Bronchial epithelial cell (primary cell): ENCODE results near the gene MMS22L. TPM values are rescaled to one million over a fixed set of nuclear protein-coding genes. Genes with fewer than 3 reads are reported as not detected.
A peak's percentile ranks its signal among the peaks of the same experiment; 100 is the strongest.

Source experiments
- DNase-seq: peaks from one replicate; pipeline ENCODE4 v3.0.0-alpha.2; 2010; ENCODE audit warnings: low read depth
- FAIRE-seq: peaks from 2 replicates; lab custom pipeline; 2011; peaks lifted over from hg19 to GRCh38; lab: Jason Lieb, UNC
- H3K27me3 ChIP-seq: 2 replicates; pipeline ENCODE4 v1.5.1; 2011; ENCODE audit warnings: low read length; ENCODE audit not compliant: control insufficient read depth, insufficient read depth
- H3K36me3 ChIP-seq: 2 replicates; pipeline ENCODE4 v1.5.1; 2011; ENCODE audit warnings: low read length; ENCODE audit not compliant: control insufficient read depth, insufficient read depth
- H3K4me3 ChIP-seq: 2 replicates; pipeline ENCODE4 v1.5.1; 2011; ENCODE audit warnings: mild to moderate bottlenecking, low read depth, low read length, control low read depth
- CTCF ChIP-seq: IDR thresholded peaks from 2 replicates; pipeline ENCODE4 v1.5.1; 2011; ENCODE audit warnings: mild to moderate bottlenecking, moderate library complexity, low read length, control low read depth, inconsistent platforms; ENCODE audit not compliant: insufficient read depth, severe bottlenecking
- total RNA-seq: library from RNA; depleted of rRNA; stranded (reverse); fragments of >200 nt; gene quantifications from 2 replicates; pipeline ENCODE4 v1.2.1, GENCODE V29; 2014

The MMS22L gene
- total RNA-seq, 1 donor from 2014 or later = 8.4 TPM

- H3K27me3 ChIP-seq = no peaks in the 10 kb centered on the region
- no peaks in the 10 kb centered on the region for H3K36me3 ChIP-seq
- FAIRE-seq = no peak
- no peak for DNase-seq
- H3K4me3 ChIP-seq = no peak overlapping the region
- TF ChIP-seq CTCF = no peak
Measured at GRCh38 chr6:97222903-97223302, 60.1 kb downstream of the MMS22L start.

GRCh38 chr6:97218912-97219311 lies 64.1 kb downstream of the MMS22L start:
- FAIRE-seq (no peak), DNase-seq (no peak)
- H3K27me3 ChIP-seq = no peaks in the 10 kb centered on the region
- H3K4me3 ChIP-seq = no peak overlapping the region
- no peak for TF ChIP-seq CTCF
- no peaks in the 10 kb centered on the region for H3K36me3 ChIP-seq

- FAIRE-seq = no peak
- Histone ChIP-seq H3K36me3 (no peaks in the 10 kb centered on the region), H3K4me3 (no peak overlapping the region), H3K27me3 (no peaks in the 10 kb centered on the region)
- DNase-seq = peak; percentile 50
- TF ChIP-seq CTCF = peak; percentile 51
Measured at GRCh38 chr6:97215157-97215769, 67.8 kb downstream of the MMS22L start.

GRCh38 chr6:97214671-97215070 lies 68.3 kb downstream of the MMS22L start:
- DNase-seq (no peak), FAIRE-seq (no peak)
- Histone ChIP-seq H3K27me3 (no peaks in the 10 kb centered on the region), H3K4me3 (no peak overlapping the region), H3K36me3 (no peaks in the 10 kb centered on the region)
- no peak for TF ChIP-seq CTCF

- no peak for TF ChIP-seq CTCF
- no peaks in the 10 kb centered on the region for H3K27me3 ChIP-seq
- DNase-seq (no peak), FAIRE-seq (no peak)
- no peak overlapping the region for H3K4me3 ChIP-seq
- no peaks in the 10 kb centered on the region for H3K36me3 ChIP-seq
Measured at GRCh38 chr6:97207383-97207782, 75.6 kb downstream of the MMS22L start.

GRCh38 chr6:97205966-97206365 lies 77.0 kb downstream of the MMS22L start:
- no peak for DNase-seq
- no peak for TF ChIP-seq CTCF

More at GRCh38 chr6:97205966-97206365, 77.0 kb downstream of the MMS22L start:
- Histone ChIP-seq H3K36me3 (no peaks in the 10 kb centered on the region), H3K27me3 (no peaks in the 10 kb centered on the region), H3K4me3 (no peak overlapping the region)
- no peak for FAIRE-seq
